Stimulated activated naive CD8-positive, alpha-beta T cell treated with anti-CD3 and anti-CD28 coated beads, Interleukin-15, Interleukin-2, amounts not matched to agents 100 U/mL and 50 U/mL, for 24 hours (primary cell): ENCODE measurements around the gene PRPF38A.
A peak's percentile ranks its signal among the peaks of the same experiment; 100 is the strongest.

Experiments
- ATAC-seq: fragments of 150-1000 bp; cut with Tn5 transposase; one replicate; pipeline ENCODE4 v1.10.0; 2021
- DNase-seq: peaks from one replicate; pipeline ENCODE4 v3.0.0; 2021

PRPF38A gene

DNA sequence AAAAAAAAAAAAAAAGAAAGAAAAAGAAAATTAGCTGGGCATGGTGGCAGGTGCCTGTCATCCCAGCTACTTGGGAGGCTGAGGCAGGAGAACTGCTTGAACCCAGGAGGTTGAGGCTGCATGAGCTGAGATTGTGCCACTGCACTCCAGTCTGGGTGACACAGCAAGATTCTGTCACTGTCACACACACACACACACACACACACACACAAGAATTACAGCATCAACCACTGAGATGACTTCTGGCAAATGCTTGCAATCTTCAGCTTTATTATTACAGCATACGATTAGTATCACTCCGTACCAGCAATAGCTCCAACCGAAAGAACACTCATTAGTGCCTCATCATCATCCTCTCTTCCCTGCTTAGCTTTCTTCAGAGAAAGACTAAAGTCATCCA, 4.8 kb upstream of the PRPF38A start:
- DNase-seq (no peak), ATAC-seq (no peak)

DNA sequence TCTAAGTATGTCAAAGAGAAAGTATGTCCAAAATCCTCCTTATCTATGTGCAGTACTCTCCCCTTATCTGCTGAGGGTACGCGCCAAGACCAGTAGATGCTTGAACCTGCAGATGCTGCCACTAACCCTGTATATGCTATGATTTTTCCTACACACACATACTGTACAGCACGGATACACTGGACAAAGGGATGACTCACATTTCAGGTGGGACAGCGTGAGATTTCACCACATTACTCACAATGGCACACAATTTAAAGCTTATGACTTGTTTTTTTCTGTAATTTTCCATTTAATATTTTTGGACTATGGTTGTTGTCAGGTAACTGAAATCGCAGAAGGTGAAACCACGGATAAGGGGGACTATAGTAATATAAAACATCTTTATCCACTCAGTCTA, 4.3 kb upstream of the PRPF38A start:
- ATAC-seq: no peak
- DNase-seq: no peak

DNA sequence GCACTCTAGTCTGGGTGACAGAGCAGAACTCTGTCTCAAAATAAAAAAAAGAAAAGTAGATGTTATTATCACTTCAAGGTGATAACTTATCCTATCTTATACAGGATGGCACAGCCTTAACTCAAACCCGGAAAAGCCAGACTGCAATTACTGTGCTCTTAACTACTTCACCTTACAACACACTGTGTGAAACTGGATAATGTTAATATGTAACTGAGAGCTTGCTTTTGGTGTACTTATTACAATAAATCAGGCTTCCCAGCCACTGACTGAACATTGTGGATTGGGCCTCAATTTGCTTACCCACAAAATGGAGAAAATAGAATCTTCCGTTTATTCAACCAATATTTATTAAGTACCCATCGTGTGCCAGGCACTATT, 1.6 kb upstream of the PRPF38A start:
- DNase-seq (no peak), ATAC-seq (no peak)

DNA sequence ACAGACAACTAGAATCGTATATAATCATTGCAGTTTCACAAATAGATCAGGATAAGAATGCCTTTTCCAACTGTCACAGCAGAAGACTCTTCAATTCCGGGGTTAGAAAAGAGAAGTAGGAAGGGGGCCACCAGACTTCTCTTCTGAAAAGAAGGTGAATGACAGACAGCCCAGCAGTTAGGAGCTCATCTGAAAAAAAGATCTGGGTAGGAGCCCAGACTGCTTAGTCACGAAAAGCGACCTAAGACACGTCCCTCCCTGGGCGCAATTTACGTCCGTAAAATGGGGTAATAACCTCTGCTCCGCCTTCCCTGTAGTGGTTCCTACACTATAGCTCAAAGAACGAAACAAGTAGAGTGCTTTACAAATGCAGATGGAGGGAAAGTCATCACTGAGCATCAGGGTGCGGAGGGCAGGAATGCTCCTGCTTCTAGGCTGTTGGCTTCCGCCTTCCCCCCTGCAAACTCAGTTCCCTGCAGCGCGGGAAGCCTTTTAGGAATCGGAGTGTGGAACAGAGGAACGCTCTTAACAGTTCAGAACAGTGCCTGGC, 761 bp upstream of the PRPF38A start:
- DNase-seq: peak; percentile 53
- ATAC-seq: peak; percentile 61

DNA sequence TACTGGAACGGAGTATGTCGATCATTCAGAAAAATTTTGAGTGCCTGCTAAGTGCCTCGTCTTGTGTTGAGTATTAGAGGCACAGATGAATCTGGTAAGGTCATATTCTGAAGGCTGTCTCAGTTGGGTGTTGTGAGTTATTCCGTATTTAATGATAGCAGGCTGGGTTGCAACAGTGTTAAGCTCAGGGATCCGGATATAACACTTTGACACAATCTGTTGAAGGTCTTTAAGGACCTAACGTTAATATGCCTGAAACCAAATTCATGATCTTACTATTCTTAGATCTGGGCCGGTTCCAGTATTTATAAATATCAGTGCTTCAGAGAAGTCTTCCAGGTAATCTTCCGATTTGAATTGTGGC, 555 bp downstream of the PRPF38A start:
- no peak for DNase-seq
- ATAC-seq: no peak

DNA sequence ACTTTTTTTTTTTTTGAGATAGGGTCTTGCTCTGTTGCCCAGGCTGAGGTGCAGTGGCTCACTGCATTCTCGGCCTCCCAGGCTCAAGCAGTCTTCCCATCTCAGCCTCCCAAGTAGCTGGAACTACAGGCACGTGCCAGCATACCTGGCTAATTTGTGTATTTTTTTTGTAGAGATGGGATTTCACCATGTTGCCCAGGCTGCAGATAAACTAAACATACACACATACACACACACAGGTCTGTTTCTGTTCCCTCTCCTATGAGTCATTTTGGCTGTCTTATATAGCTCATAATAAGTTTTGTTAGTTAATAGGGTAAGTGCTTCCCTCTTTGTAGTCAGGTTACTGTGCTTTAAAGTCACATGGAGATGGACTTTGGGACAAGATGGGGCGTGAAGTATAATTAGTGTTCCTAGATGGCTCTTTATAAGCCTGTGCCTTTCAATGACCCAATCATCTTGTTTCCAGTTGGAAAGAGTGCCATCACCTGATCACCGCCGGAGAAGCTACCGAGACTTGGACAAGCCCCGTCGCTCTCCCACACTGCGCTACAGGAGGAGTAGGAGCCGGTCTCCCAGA, 9.1 kb downstream of the PRPF38A start:
- no peak for ATAC-seq
- no peak for DNase-seq

DNA sequence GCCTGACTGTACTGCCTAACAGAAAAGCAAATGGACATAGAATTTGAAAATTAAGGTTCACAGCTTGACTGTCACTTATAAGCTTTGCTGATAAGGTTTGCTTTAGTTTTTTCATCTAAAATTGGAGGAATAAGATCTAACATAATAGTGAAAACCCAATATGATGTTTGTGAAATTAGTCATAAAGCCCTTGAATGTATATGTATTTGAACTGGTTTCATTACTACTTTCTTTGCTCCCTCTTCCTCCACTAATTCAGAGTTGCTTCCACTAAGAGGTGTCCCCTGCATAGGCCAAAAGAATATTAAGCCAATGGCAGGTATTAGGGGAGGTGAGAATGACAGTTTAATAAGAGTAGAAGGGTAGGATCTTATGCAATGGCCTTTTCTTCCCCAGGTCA, 10.5 kb downstream of the PRPF38A start:
- DNase-seq: no peak
- ATAC-seq: no peak

DNA sequence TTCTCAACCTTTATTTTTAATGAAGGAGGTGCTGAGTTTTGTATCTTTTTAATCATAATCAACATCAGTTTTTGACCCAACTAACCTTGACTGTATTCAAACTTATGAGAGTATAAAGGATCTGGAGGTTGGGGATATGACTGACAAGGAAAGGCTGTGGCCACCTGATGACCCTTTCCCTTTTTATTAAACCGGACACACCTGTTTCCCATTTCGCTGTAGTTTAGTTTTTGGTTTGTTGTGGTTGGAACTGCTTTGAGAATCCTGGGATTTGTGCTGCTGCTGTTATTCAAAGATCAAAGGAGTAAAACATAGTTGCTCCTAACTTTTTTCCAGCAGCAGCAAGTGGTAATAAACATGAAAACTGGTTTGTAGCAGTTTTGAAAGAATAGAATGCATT, 12.4 kb downstream of the PRPF38A start:
- no peak for DNase-seq

DNA sequence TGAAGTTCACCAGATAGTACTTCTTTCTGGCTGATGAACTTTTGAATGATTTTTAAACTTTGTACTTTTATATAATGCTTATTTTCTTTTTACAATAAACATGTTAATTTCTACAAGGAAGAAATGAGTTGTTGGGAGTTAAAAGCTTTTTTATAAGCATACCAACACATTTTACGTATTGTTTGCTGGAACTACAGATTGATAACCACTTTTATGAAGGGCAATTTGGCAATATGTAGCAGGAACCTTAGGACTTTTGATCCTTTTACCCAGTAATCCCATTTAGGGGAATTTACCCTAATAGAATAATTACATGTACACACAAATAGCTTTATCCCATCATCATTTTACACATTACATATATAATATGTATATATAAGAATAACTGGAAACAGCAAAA, 16.3 kb downstream of the PRPF38A start:
- no peak for DNase-seq
- ATAC-seq: no peak

More for the DNA sequence above, 12.4 kb downstream of the PRPF38A start:
- ATAC-seq: no peak

DNA sequence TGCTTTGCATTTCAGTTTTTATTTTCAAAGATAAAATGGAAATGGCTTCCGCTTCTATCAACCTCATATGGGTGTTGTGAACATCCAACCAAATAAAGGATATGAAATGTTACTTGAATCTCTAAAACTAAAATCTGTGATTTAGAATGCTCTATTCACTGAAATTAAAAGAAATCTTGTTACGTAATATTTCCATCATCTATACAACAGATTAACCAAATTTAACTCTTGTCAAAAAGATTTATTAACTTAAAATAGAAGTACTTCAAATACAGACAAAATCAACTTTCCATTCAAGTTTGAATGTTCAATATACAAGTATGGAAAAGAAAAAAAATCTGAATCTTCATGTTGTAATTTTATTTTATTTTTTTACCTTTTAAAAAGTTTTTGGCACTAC, 18.7 kb downstream of the PRPF38A start:
- ATAC-seq (no peak), DNase-seq (no peak)

DNA sequence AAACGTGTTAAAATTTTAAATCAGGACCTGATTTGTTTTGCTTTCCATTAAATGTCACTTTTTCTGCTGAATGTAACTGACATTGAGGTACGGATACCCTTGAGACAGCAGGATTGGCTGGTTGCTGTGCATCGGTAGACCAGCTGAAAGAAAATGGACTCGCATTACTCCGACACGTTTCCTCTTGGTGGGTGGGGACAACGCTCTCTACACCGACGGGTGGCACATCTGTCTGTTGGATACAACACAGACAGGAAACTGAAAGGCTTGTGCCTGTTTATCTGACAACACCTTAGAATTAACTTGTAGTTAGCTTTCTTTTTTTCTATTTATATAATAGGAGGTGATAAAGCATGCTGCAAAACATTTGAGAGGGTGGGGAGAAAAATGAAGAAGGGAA, 19.4 kb downstream of the PRPF38A start:
- peak; percentile 56 for DNase-seq
- peak; percentile 92 for ATAC-seq

DNA sequence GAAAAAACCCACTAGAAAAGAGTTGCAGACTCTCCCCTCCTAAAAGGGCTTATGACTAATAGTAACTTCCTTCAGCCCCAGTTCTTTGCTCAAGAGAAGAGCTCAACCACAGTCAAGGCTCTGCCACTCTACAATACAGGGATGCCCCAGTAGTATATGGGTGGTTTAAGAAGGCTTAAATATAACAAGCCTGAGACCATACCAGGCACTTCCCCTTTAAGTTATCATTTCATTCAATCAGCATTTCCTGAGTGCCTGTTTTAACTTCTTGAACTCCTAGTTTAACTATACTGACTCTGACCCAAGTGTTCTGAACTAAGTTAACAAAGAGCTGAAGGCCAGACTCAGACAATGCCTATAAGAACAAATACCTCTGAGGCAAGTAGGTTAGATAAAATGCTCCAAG, 19.8 kb downstream of the PRPF38A start:
- DNase-seq (no peak), ATAC-seq (peak; percentile 95)

DNA sequence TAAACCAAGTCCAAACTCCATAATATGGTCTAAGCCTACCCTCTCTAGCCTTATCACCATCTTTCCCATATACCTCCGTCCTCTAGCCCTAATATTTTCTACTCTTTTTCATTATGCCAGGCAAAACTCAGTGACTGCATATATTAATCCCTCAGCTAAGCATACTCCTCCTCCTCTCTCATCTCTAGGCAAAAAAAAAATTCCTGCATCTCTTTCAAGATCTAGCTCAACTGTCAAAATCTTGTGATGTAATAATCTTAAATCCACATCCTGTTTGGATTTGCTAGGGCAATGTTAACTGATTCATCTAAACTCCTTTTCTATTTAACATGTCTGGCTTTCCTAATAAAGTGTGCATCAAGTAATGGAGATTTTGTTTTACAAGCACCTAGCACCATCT, 20.4 kb downstream of the PRPF38A start:
- DNase-seq (no peak), ATAC-seq (no peak)

DNA sequence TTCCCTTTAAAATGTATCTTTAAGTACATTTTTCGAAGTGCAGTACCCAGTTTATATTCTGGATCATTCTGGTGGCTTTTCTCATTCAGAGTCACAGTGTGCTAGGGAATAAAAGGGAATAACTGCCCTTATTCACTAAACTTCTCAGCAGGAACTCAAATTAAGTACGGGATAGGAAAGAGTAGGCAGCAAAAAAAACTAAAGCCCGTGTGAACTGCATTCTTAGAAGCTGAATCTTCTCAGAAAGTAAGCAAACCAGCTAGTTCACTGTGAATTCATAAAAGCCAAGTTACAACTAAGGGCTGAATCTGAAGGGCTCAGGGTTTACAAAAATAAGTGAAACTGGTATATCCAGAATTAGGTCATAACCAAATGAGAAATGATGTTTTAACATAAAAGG, 22.0 kb downstream of the PRPF38A start:
- DNase-seq: no peak
- ATAC-seq: no peak

DNA sequence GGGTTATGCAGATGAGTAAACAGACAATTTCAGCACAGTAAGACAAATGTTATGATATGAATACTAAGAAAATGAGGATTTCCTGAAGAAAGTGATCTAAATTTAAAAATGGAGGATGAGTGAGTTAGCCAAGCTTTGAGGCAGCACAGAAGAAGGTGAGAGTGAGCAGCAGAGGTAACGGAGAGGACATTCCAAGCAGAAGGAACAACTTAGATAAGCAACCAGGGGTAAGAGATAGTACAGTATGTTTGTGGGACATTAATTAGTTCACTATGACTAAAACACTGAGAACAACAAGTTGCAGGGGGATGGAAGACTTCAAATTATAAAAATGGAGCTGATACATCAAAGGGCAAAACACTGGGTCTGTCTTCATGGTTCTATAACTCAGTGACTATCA, 22.8 kb downstream of the PRPF38A start:
- no peak for ATAC-seq
- DNase-seq: no peak

DNA sequence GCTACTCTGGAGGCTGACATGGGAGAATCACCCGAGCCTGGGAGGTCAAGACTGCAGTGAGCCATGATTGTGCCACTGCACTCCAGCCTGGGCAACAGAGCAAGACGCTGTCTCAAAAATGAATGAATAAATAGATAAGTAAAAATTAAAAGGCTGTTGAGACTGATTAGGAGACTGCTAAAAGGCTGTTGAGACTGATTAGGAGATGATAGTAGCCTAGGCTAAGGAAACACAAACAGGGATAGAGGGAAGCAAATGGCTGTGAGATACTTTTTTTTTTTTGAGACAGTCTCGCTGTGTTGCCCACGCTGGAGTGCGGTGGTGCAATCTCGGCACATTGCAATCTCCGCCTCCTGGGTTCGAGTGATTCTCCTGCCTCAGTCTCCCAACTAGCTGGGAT, 28.4 kb downstream of the PRPF38A start:
- no peak for ATAC-seq
- no peak for DNase-seq

DNA sequence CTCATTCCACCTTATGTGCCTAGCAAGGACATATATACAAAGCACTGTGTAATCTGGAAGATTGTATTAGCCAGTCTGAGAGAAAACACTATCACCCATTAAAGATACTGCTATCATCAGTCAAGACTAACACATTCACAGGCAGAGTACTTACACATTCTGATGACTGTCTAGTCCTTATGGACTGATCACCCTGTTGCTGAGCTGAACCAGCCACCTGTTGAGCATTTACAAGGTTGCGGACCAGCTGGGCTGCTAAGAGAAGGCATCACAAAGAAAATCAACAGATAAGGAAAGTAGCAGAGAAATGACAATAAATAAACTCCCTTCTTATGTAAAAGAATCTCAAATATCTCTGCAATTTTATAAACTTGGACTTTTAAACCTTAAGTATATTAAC, 30.8 kb downstream of the PRPF38A start:
- DNase-seq: no peak
- ATAC-seq: no peak

DNA sequence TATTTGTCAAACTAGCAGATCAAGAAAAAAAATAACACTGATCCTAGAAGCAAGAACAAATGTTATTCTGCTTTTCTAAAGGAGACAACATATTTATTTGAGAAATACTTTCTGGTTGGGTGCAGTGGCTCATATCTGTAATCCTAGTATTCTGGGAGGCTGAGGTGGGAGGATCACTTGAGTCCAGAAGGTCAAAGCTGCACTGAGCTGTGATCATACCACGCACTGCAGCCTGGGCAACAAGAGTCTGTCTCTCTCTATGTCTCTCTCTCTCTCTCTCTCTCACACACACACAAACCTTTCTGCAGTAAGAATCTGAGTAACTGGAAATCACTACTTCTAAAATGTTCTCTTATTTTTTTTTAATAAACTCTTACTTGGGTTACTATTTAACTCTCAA, 31.2 kb downstream of the PRPF38A start:
- ATAC-seq (no peak), DNase-seq (no peak)

DNA sequence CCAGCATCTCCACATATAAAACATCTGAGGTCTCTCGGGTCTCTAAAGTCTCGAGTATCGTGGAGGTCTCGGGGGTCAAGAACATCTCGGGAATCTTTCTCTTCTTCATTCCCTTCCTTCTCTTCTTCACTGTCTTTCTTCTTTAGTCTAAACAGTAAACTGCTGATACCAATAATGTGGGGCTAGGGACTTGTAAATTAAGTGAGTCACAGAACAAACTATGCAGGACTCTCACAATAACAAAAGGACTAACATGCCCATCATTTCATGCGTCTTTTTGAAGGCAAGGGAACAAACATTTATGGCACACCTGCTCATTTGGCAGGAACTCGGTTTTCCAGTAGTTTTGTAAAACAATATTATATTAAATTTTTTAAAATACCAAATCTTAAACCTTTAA, 32.4 kb downstream of the PRPF38A start:
- DNase-seq (no peak), ATAC-seq (no peak)

DNA sequence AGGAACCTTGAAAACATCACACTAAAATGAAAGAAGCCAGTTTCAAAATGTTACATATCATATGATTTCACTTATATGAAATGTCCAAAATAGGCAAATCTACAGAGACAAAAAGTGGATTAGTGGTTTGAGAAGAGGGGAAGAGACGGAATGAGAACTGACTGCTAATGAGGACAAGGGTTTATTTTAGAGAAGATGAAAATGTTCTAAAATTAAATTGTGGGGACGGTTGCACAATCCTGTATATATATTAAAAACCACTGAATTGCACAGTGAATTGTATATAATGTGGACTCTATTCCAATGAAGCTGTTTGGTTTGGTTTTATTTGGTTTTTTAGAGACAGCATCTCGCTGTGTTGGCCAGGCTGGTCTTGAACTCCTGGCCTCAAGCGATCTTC, 35.6 kb downstream of the PRPF38A start:
- DNase-seq (no peak), ATAC-seq (no peak)

DNA sequence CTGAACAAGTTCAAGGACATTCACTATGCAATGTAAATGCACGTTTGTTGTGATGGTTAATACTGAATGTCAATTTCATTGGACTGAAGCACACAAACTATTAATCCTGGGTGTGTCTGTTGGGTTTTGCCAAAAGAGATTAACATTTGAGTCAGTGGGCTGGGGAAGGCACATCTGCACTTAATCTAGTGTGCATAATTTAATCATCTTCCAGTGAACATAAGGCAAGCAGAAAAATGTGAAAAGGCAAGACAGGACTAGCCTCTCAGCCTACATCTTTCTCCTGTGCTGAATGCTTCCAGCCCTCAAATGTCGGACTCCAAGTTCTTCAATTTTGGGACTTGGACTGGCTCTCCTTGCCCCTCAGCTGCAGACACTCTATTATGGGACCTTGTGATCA, 40.1 kb downstream of the PRPF38A start:
- no peak for DNase-seq
- ATAC-seq: no peak

DNA sequence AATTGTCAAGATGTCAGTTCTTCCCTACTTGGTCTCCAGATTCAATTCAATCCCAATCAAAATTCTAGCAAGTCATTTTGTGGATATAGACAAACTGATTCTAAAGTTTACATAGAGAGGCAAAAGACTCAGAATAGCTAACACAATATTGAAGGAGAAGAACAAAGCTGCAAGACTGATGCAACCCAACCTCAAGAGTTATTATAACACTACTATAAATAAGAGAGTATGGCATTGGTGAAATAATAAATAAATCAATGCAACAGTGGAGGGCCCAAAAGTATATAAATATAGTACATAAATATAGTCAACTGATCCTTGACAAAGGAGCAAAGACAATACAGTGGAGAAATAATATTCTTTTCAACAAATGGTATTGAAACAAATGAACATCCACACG, 49.7 kb downstream of the PRPF38A start:
- DNase-seq (no peak), ATAC-seq (no peak)

DNA sequence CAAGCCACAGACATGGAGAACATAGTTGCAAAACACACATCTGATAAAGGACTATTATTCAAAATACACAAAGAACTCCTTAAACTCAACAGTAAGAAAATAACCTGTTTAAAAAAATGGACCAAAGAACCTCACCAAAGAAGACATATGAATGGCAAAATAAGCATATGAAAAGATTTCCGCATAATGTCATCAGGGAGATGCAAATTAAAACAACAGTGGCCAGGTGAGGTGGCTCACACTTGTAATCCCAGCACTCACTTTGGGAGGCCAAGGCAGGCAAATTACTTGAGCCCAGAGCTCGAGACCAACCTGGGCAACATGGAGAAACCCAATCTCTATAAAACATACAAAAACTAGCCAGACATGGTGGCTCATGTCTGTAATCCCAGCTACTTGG, 50.4 kb downstream of the PRPF38A start:
- no peak for DNase-seq
- ATAC-seq: no peak

DNA sequence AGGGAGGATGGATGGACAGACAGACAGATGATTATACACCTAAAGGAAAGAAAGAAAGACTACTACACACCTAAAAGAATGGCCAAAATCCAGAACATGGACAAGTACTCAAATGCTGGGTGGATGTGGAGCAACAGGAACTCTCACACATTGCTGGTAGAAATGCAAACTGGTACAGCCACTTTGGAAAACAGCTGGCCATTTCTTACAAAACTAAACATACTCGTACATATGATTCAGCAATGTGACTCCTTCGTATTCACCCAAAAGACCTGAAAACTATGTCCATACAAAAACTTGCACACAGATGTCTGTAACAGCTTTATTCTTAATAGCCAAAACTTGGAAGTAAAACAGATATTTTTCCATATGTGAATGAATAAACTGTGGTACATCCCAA, 51.3 kb downstream of the PRPF38A start:
- DNase-seq (no peak), ATAC-seq (no peak)

DNA sequence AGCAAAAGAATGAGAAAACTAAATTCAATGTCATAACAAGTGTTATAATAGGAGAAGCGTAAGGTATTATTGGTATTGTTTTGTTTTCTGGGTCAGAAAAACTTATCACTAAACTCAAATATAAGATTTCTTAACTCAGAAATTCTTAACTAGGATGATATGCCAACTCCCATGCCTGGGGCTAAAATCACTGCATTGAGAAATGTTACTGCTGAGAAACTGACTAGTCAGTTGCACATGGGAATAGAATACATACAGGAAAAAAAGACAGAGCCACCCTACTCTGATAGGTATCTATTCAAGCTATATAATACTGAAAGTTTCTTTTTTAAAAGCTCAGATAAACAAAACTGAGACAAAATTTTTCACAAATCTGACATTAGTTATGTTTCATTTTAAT, 56.3 kb downstream of the PRPF38A start:
- no peak for DNase-seq
- no peak for ATAC-seq
